NCI-H2227 treated with DMSO at 0.1 percent for 48 hours (cell line): ENCODE measurements around the gene TCAP.

Source experiments
- DNase-seq: peaks from one replicate; lab custom pipeline; 2025; lab: John Stamatoyannopoulos, UW

TCAP gene

DNA sequence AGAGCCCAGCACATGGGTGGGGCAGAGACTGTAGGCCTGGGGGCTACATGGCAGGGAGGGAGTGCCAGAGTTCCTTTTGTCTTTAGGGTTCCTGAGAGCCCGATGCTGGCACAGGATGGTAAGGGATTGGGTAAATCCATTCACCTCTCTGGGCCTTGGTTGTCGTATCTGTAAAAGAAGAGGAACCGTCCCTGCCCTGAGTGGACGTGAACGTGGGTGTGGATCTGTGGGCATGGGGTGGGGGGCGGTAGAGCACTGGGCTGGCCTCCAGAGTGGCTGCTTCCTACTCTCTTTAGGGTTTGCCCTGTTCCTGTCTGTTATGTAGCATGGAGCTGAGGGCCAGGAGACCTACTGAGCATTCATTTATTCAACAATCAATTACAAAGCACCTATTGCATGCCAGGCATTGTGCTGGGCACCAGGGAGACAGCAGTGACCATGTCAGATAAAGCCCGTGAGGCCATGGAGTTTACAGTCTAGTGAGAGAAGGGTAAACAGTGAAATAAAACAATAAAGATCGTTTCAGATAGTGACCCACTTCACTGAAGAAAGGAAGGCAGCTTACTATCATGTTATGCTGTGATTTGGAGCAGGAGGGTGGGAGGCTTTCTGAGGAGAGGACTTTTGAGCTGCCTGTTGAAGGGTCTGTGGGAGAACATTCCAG, 13.1 kb upstream of the TCAP start:
- no peak for DNase-seq

DNA sequence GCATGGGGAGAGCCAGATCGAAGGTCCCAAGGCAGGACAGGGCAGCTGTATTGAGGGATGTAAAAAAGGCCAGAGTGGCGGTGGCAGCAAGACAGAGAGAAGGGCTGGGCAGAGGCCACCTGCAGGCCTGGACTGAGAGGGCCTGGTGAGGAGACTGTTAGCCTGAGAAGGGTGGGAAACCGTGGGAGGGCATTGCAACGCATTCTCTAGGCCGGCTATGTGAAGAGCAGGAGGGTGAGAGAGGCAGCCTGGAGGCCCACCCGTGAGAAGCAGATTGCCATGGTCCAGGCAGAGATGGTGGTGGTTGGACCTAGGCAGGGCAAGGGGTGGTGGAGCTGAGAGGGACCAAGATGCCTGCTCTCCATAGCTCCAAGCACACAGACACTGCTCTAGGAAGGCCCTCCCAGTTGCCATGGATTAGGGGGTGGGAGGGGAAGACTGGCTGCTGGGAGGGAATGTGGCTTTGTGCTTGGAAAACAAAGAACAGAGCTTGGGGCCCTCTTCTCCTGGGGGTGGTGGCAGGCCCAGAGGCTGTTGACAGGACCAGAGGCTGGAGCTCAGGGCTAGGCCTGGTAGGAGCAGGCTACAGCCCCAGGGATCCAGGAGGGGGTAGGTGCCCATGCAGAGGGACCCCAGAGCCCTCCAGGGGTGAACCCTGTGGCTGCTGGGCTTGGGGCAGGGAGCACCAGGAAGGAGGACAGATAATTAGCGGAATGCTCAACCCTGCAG, 12.4 kb upstream of the TCAP start:
- no peak for DNase-seq

DNA sequence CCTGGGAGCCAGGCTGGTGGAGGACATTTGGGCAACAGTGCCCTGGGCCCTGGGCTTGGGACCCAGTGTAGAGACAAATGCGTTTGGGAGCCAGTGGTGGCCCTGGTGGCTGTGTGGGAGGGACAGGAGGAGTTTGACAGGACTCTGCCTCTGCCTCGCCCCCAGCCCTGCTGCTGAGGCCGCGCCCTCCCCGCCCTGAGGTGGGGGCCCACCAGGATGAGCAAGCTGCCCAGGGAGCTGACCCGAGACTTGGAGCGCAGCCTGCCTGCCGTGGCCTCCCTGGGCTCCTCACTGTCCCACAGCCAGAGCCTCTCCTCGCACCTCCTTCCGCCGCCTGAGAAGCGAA, 11.9 kb upstream of the TCAP start:
- no peak for DNase-seq

DNA sequence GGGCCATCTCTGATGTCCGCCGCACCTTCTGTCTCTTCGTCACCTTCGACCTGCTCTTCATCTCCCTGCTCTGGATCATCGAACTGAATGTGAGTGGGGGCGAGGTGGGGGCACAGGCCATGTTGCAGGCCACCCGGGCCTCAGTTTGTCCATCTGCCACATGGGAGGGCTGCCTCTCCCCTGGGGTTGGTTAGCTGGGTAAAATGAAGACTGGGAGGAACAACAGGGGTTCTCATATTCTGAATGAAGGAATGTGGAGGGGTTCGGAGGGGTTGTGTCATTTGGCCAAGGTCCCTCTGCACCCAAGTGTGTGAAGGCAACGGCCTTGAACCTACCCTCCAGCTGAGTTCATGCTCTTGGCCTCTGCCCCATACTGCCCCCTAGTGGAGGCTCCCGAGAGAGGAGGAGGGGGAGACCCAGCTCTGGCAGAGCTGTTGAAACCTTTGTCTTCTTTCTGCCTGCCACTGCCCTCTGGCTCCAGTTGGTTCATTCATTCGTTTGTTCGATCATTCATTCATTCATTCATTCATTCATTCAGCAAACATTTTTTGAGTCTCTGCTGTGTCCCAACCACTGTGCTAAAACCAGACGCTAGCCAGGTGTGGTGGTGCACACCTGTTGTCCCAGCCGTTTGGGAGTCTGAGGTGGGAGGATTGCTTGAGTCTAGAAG, 11.4 kb upstream of the TCAP start:
- no peak for DNase-seq

DNA sequence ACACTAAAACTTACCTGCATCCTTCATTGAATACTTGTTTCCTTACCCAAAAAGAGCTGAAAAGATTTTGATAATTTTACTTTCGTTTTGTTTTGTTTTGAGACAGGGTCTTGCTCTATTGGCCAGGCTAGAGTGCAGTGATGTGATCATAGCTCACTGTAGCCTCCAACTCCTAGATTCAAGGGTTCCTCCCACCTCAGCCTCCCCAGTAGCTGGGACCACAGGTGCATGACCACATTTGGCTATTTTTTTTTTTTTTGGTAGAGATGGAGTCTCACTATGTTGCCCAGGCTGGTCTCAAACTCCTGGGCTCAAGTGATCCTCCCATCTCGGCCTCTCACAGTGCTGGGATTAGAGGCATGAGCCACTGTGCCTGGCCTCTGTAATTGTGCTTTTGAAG, 10.0 kb upstream of the TCAP start:
- DNase-seq: no peak

DNA sequence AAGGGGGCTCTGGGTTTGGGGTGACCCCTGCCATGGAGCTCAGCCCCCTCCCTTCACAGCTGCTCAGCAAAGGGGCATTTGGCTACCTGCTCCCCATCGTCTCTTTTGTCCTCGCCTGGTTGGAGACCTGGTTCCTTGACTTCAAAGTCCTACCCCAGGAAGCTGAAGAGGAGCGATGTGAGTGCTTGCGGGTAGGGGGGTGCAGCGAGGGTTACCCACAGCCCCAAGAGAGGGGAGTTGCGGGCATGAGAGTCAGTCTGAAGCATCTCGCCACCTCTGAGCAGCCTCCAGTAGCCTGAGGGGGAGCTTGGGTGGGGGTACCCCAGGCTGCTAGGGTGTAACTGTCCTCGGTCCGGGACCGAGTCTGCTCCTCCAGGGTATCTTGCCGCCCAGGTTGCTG, 6.8 kb upstream of the TCAP start:
- DNase-seq: no peak

DNA sequence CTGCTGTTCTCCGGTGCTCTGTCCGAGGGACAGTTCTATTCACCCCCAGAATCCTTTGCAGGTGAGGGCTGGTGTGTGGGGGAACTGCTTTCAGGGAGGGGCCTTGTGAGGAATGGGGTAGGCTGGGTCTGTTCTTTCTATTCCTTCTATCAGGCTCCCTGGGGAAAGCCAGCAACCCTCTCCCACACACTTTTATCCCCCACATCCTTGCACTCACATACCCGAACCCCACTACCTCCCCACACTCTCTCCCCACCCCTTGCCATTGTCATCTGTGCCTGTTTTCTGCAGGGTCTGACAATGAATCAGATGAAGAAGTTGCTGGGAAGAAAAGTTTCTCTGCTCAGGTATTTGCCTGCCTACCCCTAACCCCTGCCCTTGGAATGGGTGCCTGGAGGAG, 6.4 kb upstream of the TCAP start:
- no peak for DNase-seq

DNA sequence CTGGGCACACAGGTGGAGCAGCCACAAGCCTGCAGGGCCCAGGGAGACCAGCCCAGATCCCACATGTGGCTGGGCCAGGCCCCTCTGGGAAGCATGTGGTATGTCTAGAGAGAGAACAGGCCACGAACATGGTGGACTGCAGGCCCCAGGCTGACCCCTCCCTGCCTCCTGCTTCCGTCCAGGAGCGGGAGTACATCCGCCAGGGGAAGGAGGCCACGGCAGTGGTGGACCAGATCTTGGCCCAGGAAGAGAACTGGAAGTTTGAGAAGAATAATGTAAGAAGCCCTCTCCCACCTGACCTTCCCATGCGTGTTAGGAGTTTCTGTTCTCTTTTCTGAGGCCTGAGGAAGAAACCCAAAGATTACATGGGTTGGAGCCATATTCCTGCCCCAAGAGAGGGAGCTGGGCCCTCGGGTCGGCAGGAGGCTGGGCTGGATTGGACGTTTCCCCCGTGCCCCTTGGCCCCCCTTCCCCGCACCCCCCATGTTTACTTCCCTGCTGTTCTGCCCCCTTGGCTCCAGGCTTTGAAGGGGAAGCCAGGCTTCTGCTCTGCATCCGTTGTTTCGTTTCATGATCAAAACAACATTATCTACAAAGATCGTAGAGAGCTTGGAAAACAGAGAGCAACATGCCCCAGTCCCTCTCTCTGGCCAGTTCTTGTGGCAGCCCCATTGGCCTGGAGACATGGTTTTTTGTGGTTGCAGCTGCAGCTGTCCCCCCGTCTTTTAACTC, 5.7 kb upstream of the TCAP start:
- DNase-seq: no peak

DNA sequence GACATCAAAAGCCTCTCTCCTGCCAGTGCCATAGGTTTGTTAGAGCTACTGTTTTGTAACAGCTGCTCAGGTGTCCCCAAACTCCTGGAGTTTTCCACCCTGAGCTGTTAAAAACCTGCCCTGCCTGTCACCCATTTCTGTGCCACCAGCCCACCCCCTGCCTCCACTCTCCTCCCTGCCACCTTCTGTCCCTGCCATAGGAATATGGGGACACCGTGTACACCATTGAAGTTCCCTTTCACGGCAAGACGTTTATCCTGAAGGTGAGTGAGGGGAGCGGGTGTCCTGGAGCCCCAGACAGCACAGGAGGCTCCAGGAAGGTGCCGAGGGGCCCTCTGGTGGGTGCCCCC, 5.2 kb upstream of the TCAP start:
- DNase-seq: no peak

DNA sequence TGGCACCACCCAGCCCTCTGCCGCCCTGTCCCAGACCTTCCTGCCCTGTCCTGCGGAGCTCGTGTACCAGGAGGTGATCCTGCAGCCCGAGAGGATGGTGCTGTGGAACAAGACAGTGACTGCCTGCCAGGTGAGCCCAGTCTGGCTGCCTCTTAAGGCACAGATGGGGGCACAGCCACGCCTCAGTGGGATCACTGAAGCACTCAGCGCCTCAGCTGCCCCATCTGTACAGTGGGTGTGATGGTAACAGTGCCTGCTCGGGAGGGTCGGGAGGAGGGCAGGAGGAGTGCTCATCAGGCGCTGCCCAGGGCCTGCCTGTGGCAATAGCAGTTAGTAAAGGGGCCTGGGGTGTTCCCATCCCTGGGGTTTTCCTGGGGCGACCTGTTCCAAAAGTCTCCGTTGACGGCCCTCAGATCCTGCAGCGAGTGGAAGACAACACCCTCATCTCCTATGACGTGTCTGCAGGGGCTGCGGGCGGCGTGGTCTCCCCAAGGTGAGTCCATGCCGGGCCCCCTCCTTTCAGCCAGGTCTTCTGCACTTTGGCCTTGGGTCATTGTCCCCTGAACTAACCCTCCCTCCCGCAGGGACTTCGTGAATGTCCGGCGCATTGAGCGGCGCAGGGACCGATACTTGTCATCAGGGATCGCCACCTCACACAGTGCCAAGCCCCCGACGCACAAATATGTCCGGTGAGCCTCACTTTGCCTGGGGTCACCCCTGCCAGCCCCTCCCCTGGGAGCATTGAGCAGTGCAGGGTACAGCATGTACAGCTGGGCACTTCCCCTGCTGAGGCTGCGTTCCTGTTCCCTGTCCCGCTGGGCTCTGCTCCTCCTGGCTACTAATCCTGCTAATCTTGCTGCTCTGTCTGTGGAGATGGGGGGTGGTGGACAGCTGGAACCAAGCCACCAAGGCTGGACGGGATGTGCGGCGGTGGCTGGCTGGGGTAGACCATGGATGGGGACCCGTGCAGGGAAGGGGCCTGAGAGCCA, 4.5 kb upstream of the TCAP start:
- no peak for DNase-seq

DNA sequence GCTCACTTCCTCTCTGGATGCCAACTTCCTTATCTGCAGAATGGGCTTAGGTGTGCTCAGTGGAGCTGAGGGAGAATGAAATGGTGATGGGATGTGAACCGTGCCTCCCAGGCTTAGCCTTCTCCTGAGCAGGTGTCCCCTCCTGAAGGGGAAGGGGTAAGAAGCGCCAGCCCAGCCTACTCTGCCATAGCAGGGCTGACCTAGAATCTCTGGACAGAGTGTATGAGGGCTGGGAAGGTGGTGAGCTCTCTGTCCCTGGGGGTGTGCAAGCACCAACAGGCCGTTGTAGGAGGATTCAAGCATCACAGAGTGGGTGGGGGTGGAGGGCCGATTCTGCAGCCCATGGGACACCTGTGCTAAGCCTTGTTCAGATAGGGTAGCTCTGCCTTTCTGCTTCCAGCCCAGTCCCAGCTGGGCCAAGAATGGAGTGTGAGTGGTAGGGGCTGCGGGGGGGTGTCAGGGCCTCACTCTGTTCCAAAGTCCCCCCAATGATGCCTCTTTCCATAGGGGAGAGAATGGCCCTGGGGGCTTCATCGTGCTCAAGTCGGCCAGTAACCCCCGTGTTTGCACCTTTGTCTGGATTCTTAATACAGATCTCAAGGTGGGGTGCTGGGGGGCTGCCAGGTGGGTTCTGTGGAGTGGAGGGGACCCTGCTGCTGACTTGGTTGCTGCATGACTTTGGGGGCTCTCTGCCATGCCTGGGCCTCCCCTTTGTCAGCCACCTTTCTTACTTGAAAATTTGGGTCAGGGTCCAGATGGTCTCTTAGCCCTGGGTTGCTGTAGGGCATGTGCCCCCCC, 3.2 kb upstream of the TCAP start:
- no peak for DNase-seq

DNA sequence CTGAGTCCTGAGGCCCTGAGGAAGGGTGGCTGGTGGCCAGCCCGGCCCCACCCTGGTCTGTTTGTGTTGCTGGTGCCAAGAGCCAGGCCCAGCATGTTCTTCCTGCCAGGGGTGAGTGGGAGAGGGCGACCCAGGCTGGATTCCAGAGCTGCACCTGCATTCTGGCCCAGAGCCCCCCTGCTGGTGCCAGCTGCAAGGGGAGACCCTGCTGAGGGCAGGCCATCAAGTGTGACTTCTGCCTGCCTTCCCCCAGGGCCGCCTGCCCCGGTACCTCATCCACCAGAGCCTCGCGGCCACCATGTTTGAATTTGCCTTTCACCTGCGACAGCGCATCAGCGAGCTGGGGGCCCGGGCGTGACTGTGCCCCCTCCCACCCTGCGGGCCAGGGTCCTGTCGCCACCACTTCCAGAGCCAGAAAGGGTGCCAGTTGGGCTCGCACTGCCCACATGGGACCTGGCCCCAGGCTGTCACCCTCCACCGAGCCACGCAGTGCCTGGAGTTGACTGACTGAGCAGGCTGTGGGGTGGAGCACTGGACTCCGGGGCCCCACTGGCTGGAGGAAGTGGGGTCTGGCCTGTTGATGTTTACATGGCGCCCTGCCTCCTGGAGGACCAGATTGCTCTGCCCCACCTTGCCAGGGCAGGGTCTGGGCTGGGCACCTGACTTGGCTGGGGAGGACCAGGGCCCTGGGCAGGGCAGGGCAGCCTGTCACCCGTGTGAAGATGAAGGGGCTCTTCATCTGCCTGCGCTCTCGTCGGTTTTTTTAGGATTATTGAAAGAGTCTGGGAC, 2.4 kb upstream of the TCAP start:
- DNase-seq: no peak

DNA sequence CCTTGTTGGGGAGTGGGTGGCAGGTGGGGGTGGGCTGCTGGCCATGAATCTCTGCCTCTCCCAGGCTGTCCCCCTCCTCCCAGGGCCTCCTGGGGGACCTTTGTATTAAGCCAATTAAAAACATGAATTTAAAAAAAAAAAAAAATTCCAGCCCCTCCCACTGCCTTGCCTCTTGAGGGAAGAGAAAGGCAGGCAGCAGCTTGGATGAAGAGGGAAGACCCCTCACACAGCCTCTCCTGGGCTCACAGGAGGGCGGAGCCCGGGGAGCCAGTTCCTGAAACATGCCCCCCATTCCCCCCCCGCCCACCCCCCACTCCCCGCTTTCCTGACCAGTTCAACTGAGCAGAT, 1.8 kb upstream of the TCAP start:
- no peak for DNase-seq

DNA sequence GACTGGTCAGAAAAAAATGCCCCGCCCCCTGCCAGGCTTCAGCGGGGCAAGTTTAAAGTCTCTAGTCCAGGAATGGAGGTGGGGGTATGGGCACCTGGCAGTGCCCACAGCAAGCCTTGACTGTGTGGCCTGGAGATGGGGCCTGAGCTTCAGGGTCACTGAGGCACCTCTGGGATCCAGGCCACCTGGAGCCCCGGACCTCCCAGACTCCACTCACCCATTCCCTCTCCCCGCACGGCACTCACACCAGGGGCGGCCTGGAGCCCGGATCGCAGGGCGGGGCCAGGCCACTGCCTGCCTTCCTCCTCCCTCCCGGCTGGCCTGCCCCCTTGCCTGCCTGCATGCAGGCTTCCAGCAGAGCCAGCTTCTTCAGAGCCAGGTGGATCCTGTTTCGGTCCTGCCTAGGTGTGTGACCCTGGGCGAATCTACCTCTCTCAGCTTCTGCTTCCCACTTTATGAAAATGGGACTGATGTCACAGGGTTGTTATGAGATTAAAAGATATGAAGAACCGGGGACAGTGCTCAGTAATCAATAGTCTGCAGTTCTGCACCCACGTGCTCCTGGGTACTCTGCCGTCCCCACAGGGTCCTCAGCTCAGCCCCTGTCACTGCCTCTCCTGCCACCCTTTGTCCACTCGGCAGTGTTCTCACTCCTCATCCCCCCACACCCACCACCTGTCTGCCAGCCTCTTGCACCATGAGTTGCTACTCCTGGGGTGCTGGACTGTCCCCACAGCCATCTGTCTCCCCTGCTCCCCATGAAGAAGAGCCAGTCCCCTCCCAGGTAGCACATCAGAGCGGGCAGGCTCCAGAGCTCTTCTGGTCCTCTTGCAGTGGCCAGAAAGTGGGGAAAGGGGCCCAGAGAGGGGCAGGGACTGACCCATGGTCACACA, 1.2 kb upstream of the TCAP start:
- peak; percentile 18 for DNase-seq

DNA sequence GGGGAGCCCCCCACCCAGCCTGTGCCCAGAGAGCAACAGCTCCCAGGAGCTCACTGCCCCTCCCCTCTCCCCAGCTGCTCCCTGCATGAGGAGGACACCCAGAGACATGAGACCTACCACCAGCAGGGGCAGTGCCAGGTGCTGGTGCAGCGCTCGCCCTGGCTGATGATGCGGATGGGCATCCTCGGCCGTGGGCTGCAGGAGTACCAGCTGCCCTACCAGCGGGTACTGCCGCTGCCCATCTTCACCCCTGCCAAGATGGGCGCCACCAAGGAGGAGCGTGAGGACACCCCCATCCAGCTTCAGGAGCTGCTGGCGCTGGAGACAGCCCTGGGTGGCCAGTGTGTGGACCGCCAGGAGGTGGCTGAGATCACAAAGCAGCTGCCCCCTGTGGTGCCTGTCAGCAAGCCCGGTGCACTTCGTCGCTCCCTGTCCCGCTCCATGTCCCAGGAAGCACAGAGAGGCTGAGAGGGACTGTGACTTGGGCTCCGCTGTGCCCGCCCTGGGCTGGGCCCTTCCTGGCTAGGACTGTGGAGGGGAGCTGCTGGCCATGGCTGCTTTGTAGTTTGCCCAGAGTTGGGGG, 584 bp downstream of the TCAP start:
- DNase-seq: no peak

DNA sequence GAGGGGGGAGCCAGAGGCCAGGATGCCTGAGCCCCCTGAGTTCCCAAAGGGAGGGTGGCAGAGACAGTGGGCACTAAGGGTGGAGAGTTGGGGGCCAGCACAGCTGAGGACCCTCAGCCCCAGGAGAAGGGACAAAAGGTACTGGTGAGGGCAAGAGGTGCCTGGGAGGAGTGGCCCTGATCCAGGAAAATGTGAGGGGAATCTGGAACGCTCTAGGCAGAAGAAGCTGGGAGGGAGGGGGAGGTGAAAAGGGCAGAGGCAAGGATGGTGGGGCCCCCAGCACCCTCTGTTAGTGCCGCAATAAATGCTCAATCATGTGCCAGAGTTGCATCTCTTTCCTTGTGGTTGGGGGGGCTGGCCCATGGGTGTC, 1.1 kb downstream of the TCAP start:
- DNase-seq: no peak

DNA sequence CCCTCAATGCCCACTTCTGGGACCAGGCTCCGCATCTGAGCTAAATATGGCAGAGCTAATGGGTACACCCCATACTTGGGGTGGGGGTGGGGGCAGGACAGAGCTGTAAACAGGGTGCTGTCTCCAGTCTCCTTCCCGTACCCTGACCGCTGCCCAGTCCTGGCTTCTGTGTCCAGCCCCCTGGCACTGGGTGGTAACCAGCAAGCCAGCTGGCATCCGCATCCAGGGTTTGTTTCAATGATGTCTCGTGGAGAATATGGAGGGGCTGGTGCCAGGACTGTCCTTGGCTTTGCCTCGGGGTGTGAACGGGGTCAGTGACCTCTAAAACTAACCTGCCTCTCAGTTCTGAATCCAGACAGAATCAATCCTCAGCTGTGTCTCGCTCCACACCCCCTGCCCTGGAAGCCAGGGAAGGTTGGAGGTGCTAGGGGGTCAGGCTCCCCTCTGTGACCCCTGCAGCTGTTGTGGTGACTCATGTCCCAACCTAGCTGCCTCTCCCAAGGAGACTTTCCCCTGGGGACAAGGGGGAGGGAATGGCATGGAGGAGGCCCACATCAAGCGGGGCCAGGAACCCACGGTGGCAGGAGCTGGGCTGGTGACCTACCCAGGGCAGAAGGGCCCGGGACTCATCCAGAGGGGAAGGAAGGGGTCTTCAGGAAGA, 1.6 kb downstream of the TCAP start:
- no peak for DNase-seq

DNA sequence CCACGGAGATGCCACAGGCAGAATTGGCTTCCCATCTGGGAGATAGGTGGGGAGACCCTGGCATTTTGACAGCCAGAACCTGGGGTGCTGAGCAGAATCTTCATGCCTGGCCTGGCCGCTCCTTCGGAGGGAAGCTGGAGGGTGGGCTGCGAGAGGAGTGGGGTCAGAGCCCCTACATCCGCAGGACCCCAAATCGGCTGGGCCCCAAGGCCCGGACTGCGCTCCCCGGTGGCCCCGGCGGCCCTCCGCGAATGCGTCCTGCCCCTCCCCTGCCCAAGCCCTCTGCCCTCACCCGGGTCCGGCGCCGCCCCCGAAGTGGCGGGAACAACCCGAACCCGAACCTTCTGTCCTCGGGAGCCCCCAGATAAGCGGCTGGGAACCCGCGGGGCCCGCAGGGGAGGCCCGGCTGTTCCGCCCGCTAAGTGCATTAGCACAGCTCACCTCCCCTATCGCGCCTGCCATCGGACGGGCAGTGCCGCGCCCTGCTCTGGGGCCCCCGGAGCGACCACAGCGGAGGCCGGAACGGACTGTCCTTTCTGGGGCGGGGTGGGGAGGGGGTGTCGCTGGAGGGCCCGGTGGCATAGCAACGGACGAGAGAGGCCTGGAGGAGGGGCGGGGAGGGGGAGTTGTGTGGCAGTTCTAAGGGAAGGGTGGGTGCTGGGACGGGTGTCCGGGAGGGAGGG, 2.3 kb downstream of the TCAP start:
- DNase-seq: no peak
